ENCODE measurements around the gene CELF1.

The CELF1 gene

DNA sequence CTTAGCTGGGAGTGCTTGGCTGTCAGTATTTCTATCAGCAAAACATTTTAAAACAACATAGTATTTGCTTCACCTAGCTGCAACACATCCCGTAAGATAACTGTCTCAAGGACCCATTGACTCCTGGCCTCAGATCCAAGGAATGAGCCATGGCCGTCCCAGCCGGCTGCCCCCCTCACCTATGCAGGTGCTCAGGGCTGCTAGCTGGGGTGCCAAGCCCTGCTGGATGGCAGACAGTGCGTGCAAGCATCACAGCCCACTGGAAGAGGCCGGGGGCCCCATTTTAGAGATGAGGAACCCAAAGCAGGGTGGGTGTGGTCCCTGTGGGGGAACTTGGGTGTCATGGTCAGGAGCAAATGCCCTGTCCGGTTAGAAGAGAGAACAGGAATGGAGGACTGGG is 135.2 kb downstream of the CELF1 start:
- H2AFZ ChIP-seq (ENCODE audit: low read length), result no peak overlapping the region
- H3K4me3 ChIP-seq (ENCODE audit: low read length, poor library complexity, severe bottlenecking), result no peak overlapping the region
- H3K79me2 ChIP-seq (ENCODE audit: insufficient read depth, low read length), result peaks cover 7% of the 10 kb centered on the region; the same call in 1 of the 2 replicates
- H3K9me3 ChIP-seq (ENCODE audit: insufficient read depth, low read depth, low read length), result no peaks in the 10 kb centered on the region
- no peaks in the 10 kb centered on the region for H3K27me3 ChIP-seq (ENCODE audit: insufficient read depth, low read length, poor library complexity, severe bottlenecking)
- no peaks in the 10 kb centered on the region for H3K4me1 ChIP-seq (ENCODE audit: insufficient read depth, low read length, poor library complexity, severe bottlenecking)
- peaks cover 49% of the 10 kb centered on the region; the same call in 1 of the 2 replicates for H3K36me3 ChIP-seq (ENCODE audit: insufficient read depth, low read length)
- H3K4me2 ChIP-seq (ENCODE audit: low read depth, low read length, poor library complexity, severe bottlenecking), result no peak overlapping the region
- H3K9me2 ChIP-seq (replicated peaks; ENCODE audit: low read depth, low read length), result no peaks in the 10 kb centered on the region
- no peak overlapping the region for H3K9ac ChIP-seq (ENCODE audit: low read depth, low read length, poor library complexity, severe bottlenecking)
- no peaks in the 10 kb centered on the region for H3F3A ChIP-seq (ENCODE audit: low read depth)
- TF ChIP-seq, protein P1, sequence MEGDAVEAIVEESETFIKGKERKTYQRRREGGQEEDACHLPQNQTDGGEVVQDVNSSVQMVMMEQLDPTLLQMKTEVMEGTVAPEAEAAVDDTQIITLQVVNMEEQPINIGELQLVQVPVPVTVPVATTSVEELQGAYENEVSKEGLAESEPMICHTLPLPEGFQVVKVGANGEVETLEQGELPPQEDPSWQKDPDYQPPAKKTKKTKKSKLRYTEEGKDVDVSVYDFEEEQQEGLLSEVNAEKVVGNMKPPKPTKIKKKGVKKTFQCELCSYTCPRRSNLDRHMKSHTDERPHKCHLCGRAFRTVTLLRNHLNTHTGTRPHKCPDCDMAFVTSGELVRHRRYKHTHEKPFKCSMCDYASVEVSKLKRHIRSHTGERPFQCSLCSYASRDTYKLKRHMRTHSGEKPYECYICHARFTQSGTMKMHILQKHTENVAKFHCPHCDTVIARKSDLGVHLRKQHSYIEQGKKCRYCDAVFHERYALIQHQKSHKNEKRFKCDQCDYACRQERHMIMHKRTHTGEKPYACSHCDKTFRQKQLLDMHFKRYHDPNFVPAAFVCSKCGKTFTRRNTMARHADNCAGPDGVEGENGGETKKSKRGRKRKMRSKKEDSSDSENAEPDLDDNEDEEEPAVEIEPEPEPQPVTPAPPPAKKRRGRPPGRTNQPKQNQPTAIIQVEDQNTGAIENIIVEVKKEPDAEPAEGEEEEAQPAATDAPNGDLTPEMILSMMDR (conservative IDR thresholded peaks at IDR 0.05; ENCODE audit: low read length), result no peak
- TF ChIP-seq EZH2phosphoT487 (IDR thresholded peaks at IDR 0.05; ENCODE audit: borderline replicate concordance), result no peak
- no peaks in the 10 kb centered on the region for H4K20me1 ChIP-seq (ENCODE audit: insufficient read depth, low read length, poor library complexity, severe bottlenecking)

DNA sequence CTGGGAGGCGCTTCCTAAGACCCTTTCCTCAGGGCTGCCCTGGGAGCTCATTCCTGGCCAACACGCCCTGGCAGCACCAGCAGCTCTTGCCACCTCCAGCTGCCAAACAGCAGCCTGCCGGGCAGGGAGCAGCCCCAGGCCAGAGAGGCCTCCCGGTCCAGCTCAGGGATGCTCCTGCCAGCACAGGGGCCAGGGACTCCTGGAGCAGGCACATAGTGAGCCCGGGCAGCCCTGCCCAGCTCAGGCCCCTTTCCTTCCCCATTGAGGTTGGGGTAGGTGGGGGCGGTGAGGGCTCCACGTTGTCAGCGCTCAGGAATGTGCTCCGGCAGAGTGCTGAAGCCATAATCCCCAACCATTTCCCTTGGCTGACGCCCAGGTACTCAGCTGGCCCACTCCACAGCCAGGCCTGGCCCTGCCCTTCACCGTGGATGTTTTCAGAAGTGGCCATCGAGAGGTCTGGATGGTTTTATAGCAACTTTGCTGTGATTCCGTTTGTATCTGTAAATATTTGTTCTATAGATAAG is 136.9 kb downstream of the CELF1 start:
- Histone ChIP-seq H3K4me1 (ENCODE audit: insufficient read depth, low read length, poor library complexity, severe bottlenecking) (no peaks in the 10 kb centered on the region), H3K27me3 (ENCODE audit: insufficient read depth, low read length, poor library complexity, severe bottlenecking) (no peaks in the 10 kb centered on the region), H3K9me3 (ENCODE audit: insufficient read depth, low read depth, low read length) (no peaks in the 10 kb centered on the region), H3K4me3 (ENCODE audit: low read length, poor library complexity, severe bottlenecking) (no peak overlapping the region), H3K36me3 (ENCODE audit: insufficient read depth, low read length) (peaks cover 34% of the 10 kb centered on the region; the same call in 1 of the 2 replicates), H3F3A (ENCODE audit: low read depth) (no peaks in the 10 kb centered on the region), H2AFZ (ENCODE audit: low read length) (no peak overlapping the region), H3K9me2 (replicated peaks; ENCODE audit: low read depth, low read length) (no peaks in the 10 kb centered on the region), H3K9ac (ENCODE audit: low read depth, low read length, poor library complexity, severe bottlenecking) (no peak overlapping the region), H3K4me2 (ENCODE audit: low read depth, low read length, poor library complexity, severe bottlenecking) (no peak overlapping the region), H4K20me1 (ENCODE audit: insufficient read depth, low read length, poor library complexity, severe bottlenecking) (no peaks in the 10 kb centered on the region), H3K79me2 (ENCODE audit: insufficient read depth, low read length) (no peaks in the 10 kb centered on the region)
- TF ChIP-seq, protein P1 (conservative IDR thresholded peaks at IDR 0.05; ENCODE audit: low read length), result no peak
- no peak for TF ChIP-seq EZH2phosphoT487 (IDR thresholded peaks at IDR 0.05; ENCODE audit: borderline replicate concordance)
